GM12878 (cell line): ENCODE measurements around the gene TAF10. TPM values are rescaled to one million over a fixed set of nuclear protein-coding genes. Genes with fewer than 3 reads are reported as not detected.

Experiments used
- ATAC-seq: fragments of 200-7000 bp; cut with Tn5 transposase; 3 replicates; pipeline ENCODE4 v1.9.1; 2020; ENCODE audit warnings: mild to moderate bottlenecking, moderate library complexity
- BruUV-seq: library from RNA; stranded (reverse); fragments of 400-500 nt; replicated peaks from 2 replicates; lab custom pipeline; 2021; lab: Mats Ljungman, UMichigan
- CTCF ChIA-PET: fragments of 300-600 bp; sonication (Branson Sonifier 250); formaldehyde crosslinking; extraction: SDS; loops from one replicate; lab custom pipeline; 2021; ENCODE audit warnings: inconsistent platforms; lab: Yijun Ruan, JAX
- POLR2A ChIA-PET: fragments of 350-600 bp; formaldehyde crosslinking; extraction: SDS; loops from one replicate; lab custom pipeline; 2021; ENCODE audit warnings: inconsistent platforms; lab: Charles Lee
- RAD21 ChIA-PET: fragments of 300-600 bp; sonication (Branson Sonifier 250); formaldehyde crosslinking; loops from one replicate; lab custom pipeline; 2023; ENCODE audit warnings: antibody characterized with exemption; ENCODE audit not compliant: unreplicated experiment; lab: Charles Lee
- SMC1A ChIA-PET: fragments of 300-600 bp; sonication (Branson Sonifier 250); formaldehyde crosslinking; loops from one replicate; lab custom pipeline; 2023; ENCODE audit not compliant: unreplicated experiment, uncharacterized antibody; lab: Charles Lee
- DNase-seq: peaks from one replicate; pipeline ENCODE4 v3.0.0-alpha.2; 2011; ENCODE audit warnings: low read depth, low spot score
- FAIRE-seq: peaks from 3 replicates; lab custom pipeline; 2011; peaks lifted over from hg19 to GRCh38; lab: Jason Lieb, UNC
- H2AFZ ChIP-seq: 2 replicates; pipeline ENCODE4 v1.6.0; 2011; ENCODE audit warnings: low read depth, low read length, control low read depth; ENCODE audit not compliant: control insufficient read depth
- H3K27ac ChIP-seq: 2 replicates; pipeline ENCODE4 v1.5.1; 2011; ENCODE audit warnings: control low read depth; ENCODE audit not compliant: control insufficient read depth, insufficient read depth
- H3K27me3 ChIP-seq, 2 experiments: replicated peaks in 1 of 2; 2 replicates each; pipeline versions ENCODE4 v1.6.0 to v1.6.1; 2011; ENCODE audit warnings: low read length in 1 of 2; ENCODE audit not compliant: control insufficient read depth in 2 of 2, insufficient read depth in 2 of 2
- H3K36me3 ChIP-seq, 2 experiments: 2 replicates each; pipeline ENCODE4 v1.5.1; 2011; ENCODE audit warnings: low read length in 1 of 2; ENCODE audit not compliant: control insufficient read depth in 2 of 2, insufficient read depth in 2 of 2
- H3K4me1 ChIP-seq: 2 replicates; pipeline ENCODE4 v1.6.1; 2011; ENCODE audit warnings: mild to moderate bottlenecking, low read length, moderate library complexity, mixed read lengths; ENCODE audit not compliant: control insufficient read depth, insufficient read depth
- H3K4me2 ChIP-seq: 2 replicates; pipeline ENCODE4 v1.6.0; 2011; ENCODE audit warnings: control low read depth; ENCODE audit not compliant: control insufficient read depth, insufficient read depth
- H3K4me3 ChIP-seq: fragments of 200-600 bp; sonication (generic); 2 replicates; pipeline ENCODE4 v1.5.1; 2016
- H3K79me2 ChIP-seq: 2 replicates; pipeline ENCODE4 v1.6.0; 2011; ENCODE audit warnings: low read length; ENCODE audit not compliant: control insufficient read depth, insufficient read depth
- H3K9ac ChIP-seq: 2 replicates; pipeline ENCODE4 v1.8.0; 2011; ENCODE audit warnings: low read length, control low read depth, mixed read lengths; ENCODE audit not compliant: control insufficient read depth, insufficient read depth
- H3K9me3 ChIP-seq: replicated peaks from 3 replicates; pipeline ENCODE4 v1.5.1; 2011; ENCODE audit warnings: mild to moderate bottlenecking, low read length; ENCODE audit not compliant: control insufficient read depth, insufficient read depth
- H4K20me1 ChIP-seq: 2 replicates; pipeline ENCODE4 v1.6.0; 2011; ENCODE audit not compliant: control insufficient read depth, insufficient read depth
- BACH1 ChIP-seq: fragments of 450-650 bp; IDR thresholded peaks from 2 replicates; pipeline ENCODE4 v1.6.1; 2017; ENCODE audit warnings: mild to moderate bottlenecking, borderline replicate concordance
- CREB1 ChIP-seq: IDR thresholded peaks from 2 replicates; pipeline ENCODE4 v1.6.1; 2012; ENCODE audit warnings: low read depth, mild to moderate bottlenecking, inconsistent platforms
- IKZF2 ChIP-seq, 2 experiments: fragments of 450-650 bp; IDR thresholded peaks; 2 replicates each; pipeline ENCODE4 v1.6.1; 2017; ENCODE audit warnings: mild to moderate bottlenecking in 2 of 2, moderate library complexity in 2 of 2
- POLR2AphosphoS2 ChIP-seq: IDR thresholded peaks from 2 replicates; pipeline ENCODE4 v1.6.1; 2011; ENCODE audit warnings: low read depth, mild to moderate bottlenecking, low read length, improper control_type of control experiment, moderate library complexity
- RELA ChIP-seq: fragments of 450-650 bp; IDR thresholded peaks from 2 replicates; pipeline ENCODE4 v1.8.0; 2014; ENCODE audit warnings: borderline replicate concordance; ENCODE audit not compliant: partially characterized antibody
- SUZ12 ChIP-seq: fragments of 200-600 bp; sonication (generic); IDR thresholded peaks from one replicate; pipeline ENCODE4 v1.6.1; 2018; ENCODE audit warnings: antibody characterized with exemption, mild to moderate bottlenecking; ENCODE audit not compliant: unreplicated experiment
- WGBS: methylation state at CpG from one replicate; pipeline ENCODE4 v1.1.6; 2016; ENCODE audit warnings: low lambda C conversion rate; ENCODE audit not compliant: insufficient replicate concordance, insufficient coverage; ENCODE audit errors: missing lambda C conversion rate; 5-methylcytosine and 5-hydroxymethylcytosine counted together
- in situ Hi-C: fragments of 300-500 bp; cut with MboI; formaldehyde crosslinking; loops from 9 replicates; pipeline ENCODE4 v1.14.3; 2018; ENCODE audit warnings: mixed read lengths
- intact Hi-C: fragments of 100-400 bp; cut with micrococcal nuclease; formaldehyde crosslinking; loops from one replicate; pipeline ENCODE4 v1.14.2; 2022; ENCODE audit not compliant: unreplicated experiment
- polyA plus RNA-seq, 11 experiments: library from polyadenylated mRNA; depleted of rRNA in 4 of 11; unstranded in 6 of 11; stranded (reverse) in 5 of 11; fragments of >200 nt; fragmentation: Nextera tagmentation in 4 of 11; fragmentation: Illumina TruSeq in 1 of 11; extraction: Ambion mirVana in 4 of 11; extraction: Trizol in 1 of 11; gene quantifications; 1 replicate in 1 of 11; 2 replicates in 10 of 11; pipeline versions ENCODE4 v1.2.1 to v1.2.3, GENCODE V29; 2011 to 2016; ENCODE audit warnings: inconsistent platforms in 2 of 11, missing spikeins in 2 of 11, low read depth in 1 of 11
- total RNA-seq, 4 experiments: library from RNA; depleted of rRNA in 3 of 4; stranded (reverse); fragments of >200 nt in 3 of 4; fragmentation: Illumina TruSeq in 1 of 4; extraction: Trizol in 1 of 4; gene quantifications; 2 replicates each; pipeline versions ENCODE4 v1.2.1 to v1.2.3, GENCODE V29; 2013 to 2021
- TF ChIP-seq, protein P1 (sequence below): fragments of 450-650 bp; IDR thresholded peaks from 2 replicates; pipeline ENCODE4 v1.6.1; 2016; ENCODE audit warnings: mild to moderate bottlenecking, moderate library complexity, borderline replicate concordance
- TF ChIP-seq, protein P2 (sequence below), 3 experiments: IDR thresholded peaks in 2 of 3; conservative IDR thresholded peaks in 1 of 3; 2 replicates each; pipeline ENCODE4 v1.5.1; 2011; ENCODE audit warnings: low read depth in 3 of 3, low read length in 3 of 3, mild to moderate bottlenecking in 3 of 3, control low read depth in 2 of 3, moderate library complexity in 2 of 3, inconsistent platforms in 1 of 3, mixed read lengths in 1 of 3; ENCODE audit not compliant: control insufficient read depth in 2 of 3, insufficient read depth in 1 of 3; ENCODE audit errors: extremely low read depth in 1 of 3
- TF ChIP-seq, protein P3 (sequence below): IDR thresholded peaks from 2 replicates; pipeline ENCODE4 v1.6.1; 2011; ENCODE audit warnings: mild to moderate bottlenecking, low read depth, low read length, moderate library complexity; ENCODE audit not compliant: insufficient replicate concordance
- TF ChIP-seq, protein P4 (sequence below): IDR thresholded peaks from 2 replicates; pipeline ENCODE4 v1.6.1; 2012; ENCODE audit warnings: low read length, inconsistent platforms
- TF ChIP-seq, protein P5 (sequence below): IDR thresholded peaks from 2 replicates; pipeline ENCODE4 v1.6.1; 2011; ENCODE audit warnings: borderline replicate concordance, low read depth, mild to moderate bottlenecking, moderate library complexity, low read length; ENCODE audit not compliant: insufficient read depth, poor library complexity, severe bottlenecking

TAF10 gene
- total and polyA plus RNA-seq, 10 of the 15 experiments (the other 5 are each of a cell fraction or from before 2014, with no cell fraction given): 26.7 to 251 (median 149) TPM

DNA sequence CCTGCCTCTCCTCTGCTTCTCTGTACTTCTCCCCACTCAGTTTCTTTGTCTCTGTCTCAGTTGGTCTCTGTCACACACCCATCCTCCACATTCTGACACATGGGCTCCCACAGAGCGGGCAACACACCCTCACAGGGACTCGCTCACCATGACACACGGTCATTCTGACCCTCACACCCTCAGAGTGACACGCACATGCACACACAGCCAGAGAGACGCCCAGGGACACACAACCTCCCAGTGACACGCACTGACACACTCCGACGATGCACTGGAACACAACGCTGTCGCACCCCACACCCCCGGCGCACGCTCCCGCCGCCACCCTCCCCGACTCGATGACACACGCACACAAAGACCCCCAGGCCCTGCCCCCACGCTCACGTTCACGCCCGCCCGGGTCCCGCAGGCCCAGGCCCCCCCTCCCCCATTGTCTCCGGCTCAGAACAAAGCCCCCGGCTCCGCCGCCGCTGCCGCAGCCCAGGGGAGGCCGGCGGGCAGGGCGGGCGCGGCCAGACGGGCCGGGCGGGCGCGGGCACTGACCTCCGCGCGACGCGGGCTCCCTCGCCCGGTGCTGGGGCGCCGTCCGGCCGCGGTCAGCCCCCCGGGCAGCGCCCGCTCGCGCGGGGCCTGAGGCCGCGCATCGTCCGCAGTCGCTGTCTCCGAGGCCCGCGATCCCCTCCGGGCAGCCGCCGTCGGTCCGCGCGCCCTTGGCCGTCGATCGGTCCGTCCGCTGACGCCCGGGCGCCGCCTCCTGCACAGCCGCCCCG, 43.2 kb upstream of the TAF10 start:
- Histone ChIP-seq H3K36me3 (no peaks in the 10 kb centered on the region), H3K4me3 (no peak overlapping the region), H3K27me3 (peaks cover 4% of the 10 kb centered on the region in 2 experiments), H3K9me3 (no peaks in the 10 kb centered on the region), H3K79me2 (no peaks in the 10 kb centered on the region), H4K20me1 (no peaks in the 10 kb centered on the region), H3K27ac (no peak overlapping the region), H3K4me2 (no peak overlapping the region; the same call in 1 of the 2 replicates), H2AFZ (no peak overlapping the region), H3K9ac (no peak overlapping the region), H3K4me1 (no peaks in the 10 kb centered on the region)
- no peak for ATAC-seq
- DNase-seq: no peak
- ChIA-PET CTCF (no interaction called here), RAD21 (no interaction called here), SMC1A (no interaction called here), POLR2A (no interaction called here)
- intact Hi-C loops (no loop called here), in situ Hi-C loops (no loop called here)
- BruUV-seq: no TSS peak
- WGBS: 23% methylated on average over 53 of the region's 84 CpGs
- FAIRE-seq: no peak
- TF ChIP-seq, protein P1, sequence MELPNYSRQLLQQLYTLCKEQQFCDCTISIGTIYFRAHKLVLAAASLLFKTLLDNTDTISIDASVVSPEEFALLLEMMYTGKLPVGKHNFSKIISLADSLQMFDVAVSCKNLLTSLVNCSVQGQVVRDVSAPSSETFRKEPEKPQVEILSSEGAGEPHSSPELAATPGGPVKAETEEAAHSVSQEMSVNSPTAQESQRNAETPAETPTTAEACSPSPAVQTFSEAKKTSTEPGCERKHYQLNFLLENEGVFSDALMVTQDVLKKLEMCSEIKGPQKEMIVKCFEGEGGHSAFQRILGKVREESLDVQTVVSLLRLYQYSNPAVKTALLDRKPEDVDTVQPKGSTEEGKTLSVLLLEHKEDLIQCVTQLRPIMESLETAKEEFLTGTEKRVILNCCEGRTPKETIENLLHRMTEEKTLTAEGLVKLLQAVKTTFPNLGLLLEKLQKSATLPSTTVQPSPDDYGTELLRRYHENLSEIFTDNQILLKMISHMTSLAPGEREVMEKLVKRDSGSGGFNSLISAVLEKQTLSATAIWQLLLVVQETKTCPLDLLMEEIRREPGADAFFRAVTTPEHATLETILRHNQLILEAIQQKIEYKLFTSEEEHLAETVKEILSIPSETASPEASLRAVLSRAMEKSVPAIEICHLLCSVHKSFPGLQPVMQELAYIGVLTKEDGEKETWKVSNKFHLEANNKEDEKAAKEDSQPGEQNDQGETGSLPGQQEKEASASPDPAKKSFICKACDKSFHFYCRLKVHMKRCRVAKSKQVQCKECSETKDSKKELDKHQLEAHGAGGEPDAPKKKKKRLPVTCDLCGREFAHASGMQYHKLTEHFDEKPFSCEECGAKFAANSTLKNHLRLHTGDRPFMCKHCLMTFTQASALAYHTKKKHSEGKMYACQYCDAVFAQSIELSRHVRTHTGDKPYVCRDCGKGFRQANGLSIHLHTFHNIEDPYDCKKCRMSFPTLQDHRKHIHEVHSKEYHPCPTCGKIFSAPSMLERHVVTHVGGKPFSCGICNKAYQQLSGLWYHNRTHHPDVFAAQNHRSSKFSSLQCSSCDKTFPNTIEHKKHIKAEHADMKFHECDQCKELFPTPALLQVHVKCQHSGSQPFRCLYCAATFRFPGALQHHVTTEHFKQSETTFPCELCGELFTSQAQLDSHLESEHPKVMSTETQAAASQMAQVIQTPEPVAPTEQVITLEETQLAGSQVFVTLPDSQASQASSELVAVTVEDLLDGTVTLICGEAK: no peak
- TF ChIP-seq SUZ12: peak; percentile 91
- no peak for TF ChIP-seq CREB1
- TF ChIP-seq, protein P2, sequence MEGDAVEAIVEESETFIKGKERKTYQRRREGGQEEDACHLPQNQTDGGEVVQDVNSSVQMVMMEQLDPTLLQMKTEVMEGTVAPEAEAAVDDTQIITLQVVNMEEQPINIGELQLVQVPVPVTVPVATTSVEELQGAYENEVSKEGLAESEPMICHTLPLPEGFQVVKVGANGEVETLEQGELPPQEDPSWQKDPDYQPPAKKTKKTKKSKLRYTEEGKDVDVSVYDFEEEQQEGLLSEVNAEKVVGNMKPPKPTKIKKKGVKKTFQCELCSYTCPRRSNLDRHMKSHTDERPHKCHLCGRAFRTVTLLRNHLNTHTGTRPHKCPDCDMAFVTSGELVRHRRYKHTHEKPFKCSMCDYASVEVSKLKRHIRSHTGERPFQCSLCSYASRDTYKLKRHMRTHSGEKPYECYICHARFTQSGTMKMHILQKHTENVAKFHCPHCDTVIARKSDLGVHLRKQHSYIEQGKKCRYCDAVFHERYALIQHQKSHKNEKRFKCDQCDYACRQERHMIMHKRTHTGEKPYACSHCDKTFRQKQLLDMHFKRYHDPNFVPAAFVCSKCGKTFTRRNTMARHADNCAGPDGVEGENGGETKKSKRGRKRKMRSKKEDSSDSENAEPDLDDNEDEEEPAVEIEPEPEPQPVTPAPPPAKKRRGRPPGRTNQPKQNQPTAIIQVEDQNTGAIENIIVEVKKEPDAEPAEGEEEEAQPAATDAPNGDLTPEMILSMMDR (IDR thresholded peaks at IDR 0.05 in 2 of 3, conservative IDR thresholded peaks at IDR 0.05 in 1 of 3; ENCODE audit: control insufficient read depth in 2 of 3, extremely low read depth in 1 of 3, insufficient read depth in 1 of 3, low read depth in 3 of 3, low read length in 3 of 3): no peak
- TF ChIP-seq IKZF2 (IDR thresholded peaks at IDR 0.05): no peak
- TF ChIP-seq, protein P3, sequence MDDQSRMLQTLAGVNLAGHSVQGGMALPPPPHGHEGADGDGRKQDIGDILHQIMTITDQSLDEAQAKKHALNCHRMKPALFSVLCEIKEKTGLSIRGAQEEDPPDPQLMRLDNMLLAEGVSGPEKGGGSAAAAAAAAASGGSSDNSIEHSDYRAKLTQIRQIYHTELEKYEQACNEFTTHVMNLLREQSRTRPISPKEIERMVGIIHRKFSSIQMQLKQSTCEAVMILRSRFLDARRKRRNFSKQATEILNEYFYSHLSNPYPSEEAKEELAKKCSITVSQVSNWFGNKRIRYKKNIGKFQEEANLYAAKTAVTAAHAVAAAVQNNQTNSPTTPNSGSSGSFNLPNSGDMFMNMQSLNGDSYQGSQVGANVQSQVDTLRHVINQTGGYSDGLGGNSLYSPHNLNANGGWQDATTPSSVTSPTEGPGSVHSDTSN: peak; percentile 46
- no peak for TF ChIP-seq POLR2AphosphoS2
- TF ChIP-seq, protein P4, sequence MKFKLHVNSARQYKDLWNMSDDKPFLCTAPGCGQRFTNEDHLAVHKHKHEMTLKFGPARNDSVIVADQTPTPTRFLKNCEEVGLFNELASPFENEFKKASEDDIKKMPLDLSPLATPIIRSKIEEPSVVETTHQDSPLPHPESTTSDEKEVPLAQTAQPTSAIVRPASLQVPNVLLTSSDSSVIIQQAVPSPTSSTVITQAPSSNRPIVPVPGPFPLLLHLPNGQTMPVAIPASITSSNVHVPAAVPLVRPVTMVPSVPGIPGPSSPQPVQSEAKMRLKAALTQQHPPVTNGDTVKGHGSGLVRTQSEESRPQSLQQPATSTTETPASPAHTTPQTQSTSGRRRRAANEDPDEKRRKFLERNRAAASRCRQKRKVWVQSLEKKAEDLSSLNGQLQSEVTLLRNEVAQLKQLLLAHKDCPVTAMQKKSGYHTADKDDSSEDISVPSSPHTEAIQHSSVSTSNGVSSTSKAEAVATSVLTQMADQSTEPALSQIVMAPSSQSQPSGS: no peak
- TF ChIP-seq BACH1: no peak
- TF ChIP-seq RELA: no peak
- TF ChIP-seq, protein P5, sequence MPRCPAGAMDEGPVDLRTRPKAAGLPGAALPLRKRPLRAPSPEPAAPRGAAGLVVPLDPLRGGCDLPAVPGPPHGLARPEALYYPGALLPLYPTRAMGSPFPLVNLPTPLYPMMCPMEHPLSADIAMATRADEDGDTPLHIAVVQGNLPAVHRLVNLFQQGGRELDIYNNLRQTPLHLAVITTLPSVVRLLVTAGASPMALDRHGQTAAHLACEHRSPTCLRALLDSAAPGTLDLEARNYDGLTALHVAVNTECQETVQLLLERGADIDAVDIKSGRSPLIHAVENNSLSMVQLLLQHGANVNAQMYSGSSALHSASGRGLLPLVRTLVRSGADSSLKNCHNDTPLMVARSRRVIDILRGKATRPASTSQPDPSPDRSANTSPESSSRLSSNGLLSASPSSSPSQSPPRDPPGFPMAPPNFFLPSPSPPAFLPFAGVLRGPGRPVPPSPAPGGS: peak; percentile 92
